Mucosa of descending colon (tissue), 3 donors: ENCODE data around the gene ZNF618. TPM values are rescaled to one million over a fixed set of nuclear protein-coding genes. Genes with fewer than 3 reads are reported as not detected.
A peak's percentile ranks its signal among the peaks of the same experiment; 100 is the strongest.

Source experiments
- ATAC-seq: fragments of 200-7000 bp; cut with Tn5 transposase; one replicate; pipeline ENCODE4 v1.9.1; 2020; ENCODE audit warnings: mild to moderate bottlenecking, moderate library complexity
- DNase-seq, 3 donors: peaks; one replicate each; pipeline ENCODE4 v3.0.0-alpha.2; 2020
- H3K36me3 ChIP-seq: fragments of 200-600 bp; one replicate; pipeline ENCODE4 v1.8.0; 2021; ENCODE audit warnings: low read depth, mild to moderate bottlenecking
- H3K4me1 ChIP-seq: fragments of 200-600 bp; one replicate; pipeline ENCODE4 v1.8.0; 2021; ENCODE audit warnings: low read depth, mild to moderate bottlenecking
- H3K4me3 ChIP-seq: fragments of 200-600 bp; one replicate; pipeline ENCODE4 v1.8.0; 2021; ENCODE audit warnings: mild to moderate bottlenecking
- H3K9me3 ChIP-seq: fragments of 200-600 bp; one replicate; pipeline ENCODE4 v1.8.0; 2021; ENCODE audit warnings: mild to moderate bottlenecking
- CTCF ChIP-seq: fragments of 200-600 bp; IDR thresholded peaks from one replicate; pipeline ENCODE4 v1.8.0; 2022; ENCODE audit warnings: antibody characterized with exemption, mild to moderate bottlenecking
- intact Hi-C, 2 donors: fragments of 100-400 bp; cut with DNase I in 1 of 2; cut with micrococcal nuclease in 1 of 2; formaldehyde crosslinking; loops; one replicate each; pipeline versions ENCODE4 v1.11.0 to v1.11.1; 2022; cut with DNase I, micrococcal nuclease
- total RNA-seq, 3 donors: library from RNA; stranded (reverse); fragmentation: NEBNext Ultra II Directional in 2 of 3; extraction: Animal tissue kit (Norgen Biotek cat#: 25700) in 2 of 3; gene quantifications; one replicate each; pipeline versions ENCODE4 v1.2.1 to v1.2.4, GENCODE V29; 2021 to 2023
- donor health status: DM: no; HTN: no; CAD: no; lungs with moderate emphysema.
- donor health status: DM: no; HTN: no; CAD: no.
- donor health status: DM: no; HTN: yes; CAD: no.

ZNF618 gene
- total RNA-seq, 3 donors from 2014 or later: 2.7 to 6.2 (median 3.7) TPM

- intact Hi-C loops: no loop called here
- Histone ChIP-seq H3K4me3 (no peak overlapping the region), H3K4me1 (no peaks in the 10 kb centered on the region), H3K9me3 (no peaks in the 10 kb centered on the region), H3K36me3 (no peaks in the 10 kb centered on the region)
- ATAC-seq: no peak
- TF ChIP-seq CTCF: no peak
- DNase-seq: no peak
These were observed 24.8 kb upstream of the ZNF618 start for GRCh38 chr9:113851359-113851758.

DNA sequence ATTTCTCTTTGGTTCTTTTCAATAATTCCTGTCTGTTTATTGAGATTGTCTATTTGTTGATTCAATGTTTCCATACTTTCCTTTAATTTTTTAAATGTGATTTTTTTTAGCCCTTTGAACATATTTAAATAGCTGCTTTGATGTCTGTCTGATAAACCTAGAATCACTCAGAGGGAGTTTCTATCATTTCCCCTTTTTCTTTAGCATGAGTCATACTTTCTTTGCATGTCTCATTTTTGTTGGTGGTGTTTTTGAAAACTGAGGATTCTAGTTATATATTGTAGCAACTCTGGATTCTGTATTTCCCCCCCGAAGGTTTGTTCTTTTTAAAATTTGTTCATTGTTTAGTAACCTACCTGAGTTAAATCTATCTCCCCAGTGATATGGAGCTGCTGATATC lies 24.2 kb upstream of the ZNF618 start:
- H3K4me1 ChIP-seq: no peaks in the 10 kb centered on the region
- ATAC-seq: no peak
- intact Hi-C loops: no loop called here
- DNase-seq: no peak
- H3K36me3 ChIP-seq: no peaks in the 10 kb centered on the region
- H3K9me3 ChIP-seq: no peaks in the 10 kb centered on the region
- no peak for TF ChIP-seq CTCF
- no peak overlapping the region for H3K4me3 ChIP-seq

DNA sequence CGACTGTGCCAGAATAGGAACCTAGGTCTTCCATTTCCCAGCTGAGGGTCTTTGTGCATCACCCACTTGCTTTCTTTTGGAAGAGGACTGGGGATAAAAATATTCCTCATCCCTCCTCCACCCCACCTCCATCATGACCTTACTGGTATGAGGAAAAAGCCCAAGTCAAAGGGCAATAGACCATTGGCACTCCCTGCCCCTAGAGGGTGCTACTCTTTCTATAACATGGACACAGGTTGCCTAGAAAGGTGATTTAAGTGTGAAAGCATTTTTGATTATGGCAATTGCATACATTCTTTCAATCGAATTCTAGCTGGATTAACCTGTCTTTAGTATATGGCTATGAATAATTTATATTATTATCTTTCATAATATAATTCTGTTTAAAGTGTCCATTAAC lies 22.8 kb upstream of the ZNF618 start:
- H3K4me3 ChIP-seq: no peak overlapping the region
- H3K4me1 ChIP-seq: no peaks in the 10 kb centered on the region
- TF ChIP-seq CTCF: no peak
- ATAC-seq (peak; percentile 60), DNase-seq (peak in 1 of 3 donors; percentile 52)
- no peaks in the 10 kb centered on the region for H3K36me3 ChIP-seq
- intact Hi-C loops: no loop called here
- H3K9me3 ChIP-seq: no peaks in the 10 kb centered on the region

DNA sequence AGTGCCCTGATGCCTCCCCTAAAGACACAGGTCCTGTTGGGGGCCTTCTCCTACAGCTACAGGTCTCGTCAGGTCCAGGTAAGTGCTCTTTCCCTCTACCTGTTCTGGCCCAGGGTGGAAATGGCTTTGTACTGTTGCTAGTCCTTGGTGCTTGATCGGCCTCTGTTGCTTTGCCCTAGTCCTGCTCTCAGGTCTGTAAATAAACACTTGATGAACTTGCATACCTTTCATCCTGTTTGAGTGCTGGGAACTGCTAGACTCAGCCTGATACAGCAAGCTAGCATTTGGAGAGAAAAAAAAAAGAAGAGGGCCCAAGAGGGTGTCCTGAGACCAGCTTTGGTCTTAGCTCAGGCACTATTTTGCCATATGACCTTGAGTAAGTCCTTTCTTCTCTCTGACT lies 21.8 kb upstream of the ZNF618 start:
- ATAC-seq: no peak
- DNase-seq: no peak
- no peaks in the 10 kb centered on the region for H3K9me3 ChIP-seq
- no peaks in the 10 kb centered on the region for H3K4me1 ChIP-seq
- H3K4me3 ChIP-seq: no peak overlapping the region
- H3K36me3 ChIP-seq: no peaks in the 10 kb centered on the region
- intact Hi-C loops: no loop called here
- TF ChIP-seq CTCF: no peak

DNA sequence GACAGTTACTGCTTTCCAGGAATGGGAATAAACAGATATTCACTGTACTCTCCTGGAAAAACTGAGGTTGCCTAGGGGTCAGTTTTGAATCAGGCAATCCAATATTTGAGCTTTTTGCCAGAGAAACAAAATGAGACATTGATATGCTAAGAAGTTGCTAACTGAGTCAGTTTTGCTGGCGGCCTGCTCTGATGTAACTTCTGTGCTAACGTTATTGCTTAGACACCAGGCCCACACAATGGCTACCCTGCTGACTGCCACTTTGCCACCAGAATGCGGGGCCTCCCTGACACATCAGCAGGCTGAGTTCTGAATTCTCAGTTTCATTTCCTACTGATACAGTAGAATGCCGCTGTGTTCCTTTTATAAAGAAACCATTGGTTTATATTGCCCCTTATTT lies 18.2 kb upstream of the ZNF618 start:
- intact Hi-C loops: no loop called here
- Histone ChIP-seq H3K4me1 (no peaks in the 10 kb centered on the region), H3K9me3 (no peaks in the 10 kb centered on the region), H3K4me3 (no peak overlapping the region), H3K36me3 (no peaks in the 10 kb centered on the region)
- peak in 1 of 3 donors; percentile 10 for DNase-seq
- no peak for ATAC-seq
- no peak for TF ChIP-seq CTCF

DNA sequence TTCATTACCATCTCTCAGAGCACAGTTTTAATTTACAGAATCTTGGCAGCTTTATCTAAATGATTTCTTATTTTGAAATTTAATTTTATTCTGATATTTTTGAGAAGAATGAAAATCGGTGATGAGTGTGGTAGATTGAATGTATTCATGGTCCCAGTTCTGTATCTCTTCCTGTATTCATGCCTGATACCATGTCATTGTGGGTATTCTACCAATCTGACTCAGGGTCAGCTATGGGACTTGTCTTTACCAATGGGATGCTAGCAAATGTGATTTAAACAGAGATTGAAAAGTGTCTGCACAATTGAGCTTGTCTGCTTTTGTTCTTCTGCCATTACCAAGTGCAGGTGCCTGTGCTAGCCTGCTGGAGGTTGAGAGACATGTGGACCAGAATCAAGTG lies 17.8 kb upstream of the ZNF618 start:
- intact Hi-C loops: no loop called here

More for the DNA sequence above, 17.8 kb upstream of the ZNF618 start:
- H3K4me1 ChIP-seq: no peaks in the 10 kb centered on the region
- no peaks in the 10 kb centered on the region for H3K9me3 ChIP-seq
- DNase-seq: no peak
- H3K4me3 ChIP-seq: no peak overlapping the region
- no peak for ATAC-seq
- TF ChIP-seq CTCF: no peak
- H3K36me3 ChIP-seq: no peaks in the 10 kb centered on the region
